ENCODE results near the gene MTERF4. TPM values are rescaled to one million over a fixed set of nuclear protein-coding genes. Genes with fewer than 3 reads are reported as not detected.

Gene MTERF4
- total and polyA plus RNA-seq, 10 of the 15 experiments (the other 5 are each of a cell fraction or from before 2014, with no cell fraction given) = 36.7 to 69.1 (median 45.5) TPM

GRCh38 chr2:241084856-241085444 is 17.1 kb downstream of the MTERF4 start:
- ChIA-PET CTCF (interaction anchor here (0.7 kb wide), 1 partner anchor 65 kb away, joined by 3 read pairs; the partner anchor contains the start of gene PASK), RAD21 (ENCODE audit: unreplicated experiment) (no interaction called here), POLR2A (interaction anchor here (0.6 to 0.9 kb wide), 3 partner anchors 11 to 65 kb away, joined by 3 to 4 read pairs (median 3); partner anchors contain the start of gene PASK), SMC1A (ENCODE audit: uncharacterized antibody, unreplicated experiment) (interaction anchor here (0.7 to 2.2 kb wide), 4 partner anchors 10 to 66 kb away, joined by 3 to 13 read pairs (median 3); partner anchors contain the start of gene PASK)
- Histone ChIP-seq H3K4me3 (no peak overlapping the region), H3K9me3 (replicated peaks; ENCODE audit: control insufficient read depth, insufficient read depth, low read length) (no peaks in the 10 kb centered on the region; the same call in 2 of the 3 replicates), H3K36me3 (ENCODE audit: control insufficient read depth in 2 of 2, insufficient read depth in 2 of 2, low read length in 1 of 2) (peaks cover 7 to 12% of the 10 kb centered on the region in 2 experiments; a peak in 3 of 4 replicates), H3K27me3 (replicated peaks in 1 of 2; ENCODE audit: control insufficient read depth in 2 of 2, insufficient read depth in 2 of 2, low read length in 1 of 2) (no peaks in the 10 kb centered on the region), H3K79me2 (ENCODE audit: control insufficient read depth, insufficient read depth, low read length) (no peaks in the 10 kb centered on the region), H4K20me1 (ENCODE audit: control insufficient read depth, insufficient read depth) (no peaks in the 10 kb centered on the region), H3K4me1 (ENCODE audit: control insufficient read depth, insufficient read depth, low read length) (peaks cover 19% of the 10 kb centered on the region), H3K27ac (ENCODE audit: control insufficient read depth, insufficient read depth) (no peak overlapping the region), H3K4me2 (ENCODE audit: control insufficient read depth, insufficient read depth) (no peak overlapping the region), H2AFZ (ENCODE audit: control insufficient read depth, low read depth, low read length) (no peak overlapping the region), H3K9ac (ENCODE audit: control insufficient read depth, insufficient read depth, low read length) (no peak overlapping the region)
- TSS peak; percentile 9 for BruUV-seq (replicated peaks)
- WGBS (ENCODE audit: insufficient coverage, insufficient replicate concordance, low lambda C conversion rate, missing lambda C conversion rate) = 87% methylated on average over 4 of the region's 4 CpGs
- TF ChIP-seq PKNOX1 (IDR thresholded peaks at IDR 0.05) = 0 out of 2 replicates have a peak, but pooled peaks have one; percentile 22
- no peak for TF ChIP-seq WRNIP1 (IDR thresholded peaks at IDR 0.05; ENCODE audit: borderline replicate concordance, low read depth, low read length)
- DNase-seq (ENCODE audit: low read depth, low spot score) (no peak), ATAC-seq (no peak), FAIRE-seq (no peak)
- in situ Hi-C loops (cut with MboI) = no loop called here
- intact Hi-C loops (cut with micrococcal nuclease; ENCODE audit: unreplicated experiment) = loop anchor here (10.0 kb wide), 1 partner anchor 60 kb away; the partner anchor contains the start of gene PASK

- SMC1A ChIA-PET (ENCODE audit: uncharacterized antibody, unreplicated experiment) = no interaction called here
- Histone ChIP-seq H3K4me1 (ENCODE audit: control insufficient read depth, insufficient read depth, low read length) (peaks cover 9% of the 10 kb centered on the region), H3K4me3 (no peak overlapping the region), H3K36me3 (ENCODE audit: control insufficient read depth in 2 of 2, insufficient read depth in 2 of 2, low read length in 1 of 2) (peaks cover 3 to 9% of the 10 kb centered on the region in 2 experiments; a peak in 2 of 4 replicates), H3K27ac (ENCODE audit: control insufficient read depth, insufficient read depth) (no peak overlapping the region), H3K4me2 (ENCODE audit: control insufficient read depth, insufficient read depth) (no peak overlapping the region), H4K20me1 (ENCODE audit: control insufficient read depth, insufficient read depth) (no peaks in the 10 kb centered on the region), H3K9me3 (replicated peaks; ENCODE audit: control insufficient read depth, insufficient read depth, low read length) (no peaks in the 10 kb centered on the region; the same call in 2 of the 3 replicates), H3K27me3 (replicated peaks in 1 of 2; ENCODE audit: control insufficient read depth in 2 of 2, insufficient read depth in 2 of 2, low read length in 1 of 2) (no peaks in the 10 kb centered on the region), H2AFZ (ENCODE audit: control insufficient read depth, low read depth, low read length) (no peak overlapping the region), H3K9ac (ENCODE audit: control insufficient read depth, insufficient read depth, low read length) (no peak overlapping the region), H3K79me2 (ENCODE audit: control insufficient read depth, insufficient read depth, low read length) (no peaks in the 10 kb centered on the region)
- 68% methylated on average over 5 of the region's 5 CpGs for WGBS (ENCODE audit: insufficient coverage, insufficient replicate concordance, low lambda C conversion rate, missing lambda C conversion rate)
- POLR2A ChIA-PET = no interaction called here
- ATAC-seq (no peak), DNase-seq (ENCODE audit: low read depth, low spot score) (no peak), FAIRE-seq (no peak)
- RAD21 ChIA-PET (ENCODE audit: unreplicated experiment) = no interaction called here
- TF ChIP-seq POLR2AphosphoS2 (IDR thresholded peaks at IDR 0.05; ENCODE audit: low read depth, low read length) = 0 out of 2 replicates have a peak, but pooled peaks have one; percentile 34
- no peak for TF ChIP-seq NR2C1 (IDR thresholded peaks at IDR 0.05)
- TF ChIP-seq LARP7 (IDR thresholded peaks at IDR 0.05) = no peak
- TF ChIP-seq BACH1 (IDR thresholded peaks at IDR 0.05; ENCODE audit: borderline replicate concordance) = no peak
- CTCF ChIA-PET = no interaction called here
- intact Hi-C loops (cut with micrococcal nuclease; ENCODE audit: unreplicated experiment) = loop anchor here (10.0 kb wide), 1 partner anchor 62 kb away; the partner anchor contains the start of gene PASK
- no TSS peak for BruUV-seq (replicated peaks)
- in situ Hi-C loops (cut with MboI) = no loop called here
Observed at GRCh38 chr2:241083091-241083415, 19.0 kb downstream of the MTERF4 start.
